Testis (tissue), 3 donors: ENCODE data around the gene PEX14. TPM values are rescaled to one million over a fixed set of nuclear protein-coding genes. Genes with fewer than 3 reads are reported as not detected.
"Not testable (repeated sequence)": the region's sequence is repeated elsewhere in the genome, so short reads cannot be mapped to it uniquely, and the experiment has no call there.

ENCODE experiments used
- DNase-seq: peaks from one replicate; pipeline ENCODE4 v3.0.0-alpha.2; 2019
- H3K27ac ChIP-seq, 2 donors: fragments of 200-600 bp; sonication (generic); one replicate each; pipeline ENCODE4 v1.5.1; 2019
- H3K27me3 ChIP-seq: fragments of 200-600 bp; sonication (generic); one replicate; pipeline ENCODE4 v1.5.1; 2019
- H3K36me3 ChIP-seq: fragments of 200-600 bp; sonication (generic); one replicate; pipeline ENCODE4 v1.5.1; 2017; ENCODE audit warnings: low read depth; ENCODE audit errors: missing control alignments
- H3K4me1 ChIP-seq: fragments of 200-600 bp; sonication (generic); one replicate; pipeline ENCODE4 v1.5.1; 2019
- H3K4me3 ChIP-seq, 2 donors: fragments of 200-600 bp; sonication (generic); one replicate each; pipeline ENCODE4 v1.5.1; 2017 to 2019
- H3K9me3 ChIP-seq: fragments of 200-600 bp; sonication (generic); one replicate; pipeline ENCODE4 v1.5.1; 2017
- CTCF ChIP-seq, 3 experiments: fragments of 450-650 bp in 2 of 3; fragments of 200-600 bp in 1 of 3; sonication (generic) in 1 of 3; IDR thresholded peaks; one replicate each; pipeline ENCODE4 v1.5.1; 2016 to 2019; ENCODE audit warnings: antibody characterized with exemption in 3 of 3, mild to moderate bottlenecking in 2 of 3, moderate library complexity in 1 of 3
- POLR2A ChIP-seq: fragments of 450-650 bp; IDR thresholded peaks from one replicate; pipeline ENCODE4 v1.6.1; 2017; ENCODE audit warnings: antibody characterized with exemption, mild to moderate bottlenecking, moderate library complexity
- WGBS, 2 donors: methylation state at CpG; one replicate each; pipeline ENCODE4 v1.1.5; 2018; 5-methylcytosine and 5-hydroxymethylcytosine counted together
- intact Hi-C: fragments of 100-400 bp; cut with DNase I; formaldehyde crosslinking; loops from one replicate; pipeline ENCODE4 v1.15.1; 2023; ENCODE audit warnings: low total_unique reads
- polyA plus RNA-seq: library from polyadenylated mRNA; stranded (reverse); fragments of 350-450 nt; fragmentation: Illumina TruSeq; extraction: RNeasy Lipid Tissue Mini Kit (QIAGEN cat#74804); gene quantifications from one replicate; pipeline ENCODE4 v1.2.3, GENCODE V29; 2014; ENCODE audit warnings: low read depth, low replicate concordance; ENCODE audit not compliant: insufficient read depth
- total RNA-seq, 2 donors: library from RNA; depleted of rRNA; stranded (reverse); fragments of >200 nt; gene quantifications; one replicate each; pipeline ENCODE4 v1.2.3, GENCODE V29; 2016

Gene PEX14
- total and polyA plus RNA-seq, 3 donors from 2014 or later = 28.6 to 39.8 (median 30.3) TPM

- Histone ChIP-seq H3K27me3 (no peaks in the 10 kb centered on the region), H3K4me1 (peaks cover 3% of the 10 kb centered on the region), H3K4me3 (no peak overlapping the region), H3K36me3 (no peaks in the 10 kb centered on the region), H3K9me3 (no peaks in the 10 kb centered on the region), H3K27ac (no peak overlapping the region)
- 85 to 88% methylated on average over 7 of the region's 7 CpGs for WGBS, 2 donors
- no peak for TF ChIP-seq POLR2A
- no peak for TF ChIP-seq CTCF (IDR thresholded peaks at IDR 0.05)
- DNase-seq = no peak
- intact Hi-C loops = no loop called here
Measured at GRCh38 chr1:10456661-10457060, 18.1 kb upstream of the PEX14 start.

- intact Hi-C loops, H3K9me3 ChIP-seq, H3K4me3 ChIP-seq, DNase-seq, H3K27me3 ChIP-seq, H3K27ac ChIP-seq, H3K36me3 ChIP-seq, H3K4me1 ChIP-seq: not testable (repeated sequence)
- 74% methylated on average over 7 of the region's 7 CpGs for WGBS, 2 donors
Measured at GRCh38 chr1:10457462-10457861, 17.3 kb upstream of the PEX14 start.

GRCh38 chr1:10457875-10458274 is 16.9 kb upstream of the PEX14 start:
- no peaks in the 10 kb centered on the region for H3K27me3 ChIP-seq
- no peak for TF ChIP-seq POLR2A
- TF ChIP-seq CTCF (IDR thresholded peaks at IDR 0.05) = no peak
- H3K36me3 ChIP-seq = no peaks in the 10 kb centered on the region
- peaks cover 3% of the 10 kb centered on the region for H3K4me1 ChIP-seq
- no peak overlapping the region for H3K27ac ChIP-seq
- intact Hi-C loops = no loop called here
- DNase-seq = no peak
- no peaks in the 10 kb centered on the region for H3K9me3 ChIP-seq
- 56 to 58% methylated on average over 9 of the region's 9 CpGs for WGBS, 2 donors
- no peak overlapping the region for H3K4me3 ChIP-seq

GRCh38 chr1:10459184-10459583 is 15.6 kb upstream of the PEX14 start:
- Histone ChIP-seq H3K27ac (no peak overlapping the region), H3K9me3 (no peaks in the 10 kb centered on the region), H3K4me3 (no peak overlapping the region), H3K27me3 (no peaks in the 10 kb centered on the region), H3K4me1 (peaks cover 3% of the 10 kb centered on the region), H3K36me3 (no peaks in the 10 kb centered on the region)
- WGBS, 2 donors = 58 to 67% methylated on average over 3 of the region's 3 CpGs
- TF ChIP-seq CTCF (IDR thresholded peaks at IDR 0.05) = no peak
- TF ChIP-seq POLR2A = no peak
- no peak for DNase-seq
- intact Hi-C loops = no loop called here

GRCh38 chr1:10467078-10467477 is 7.7 kb upstream of the PEX14 start:
- DNase-seq = no peak
- no peaks in the 10 kb centered on the region for H3K36me3 ChIP-seq
- peaks cover 5% of the 10 kb centered on the region for H3K4me1 ChIP-seq
- H3K4me3 ChIP-seq = no peak overlapping the region
- TF ChIP-seq CTCF (IDR thresholded peaks at IDR 0.05) = no peak
- no peak for TF ChIP-seq POLR2A
- intact Hi-C loops = no loop called here
- H3K9me3 ChIP-seq = no peaks in the 10 kb centered on the region
- no peaks in the 10 kb centered on the region for H3K27me3 ChIP-seq
- WGBS, 2 donors = 95 to 98% methylated on average over 2 of the region's 2 CpGs
- H3K27ac ChIP-seq = no peak overlapping the region
